ENCODE data around the gene SCYL1.
"Not testable (repeated sequence)": the region's sequence is repeated elsewhere in the genome, so short reads cannot be mapped to it uniquely, and the experiment has no call there.

The SCYL1 gene

DNA sequence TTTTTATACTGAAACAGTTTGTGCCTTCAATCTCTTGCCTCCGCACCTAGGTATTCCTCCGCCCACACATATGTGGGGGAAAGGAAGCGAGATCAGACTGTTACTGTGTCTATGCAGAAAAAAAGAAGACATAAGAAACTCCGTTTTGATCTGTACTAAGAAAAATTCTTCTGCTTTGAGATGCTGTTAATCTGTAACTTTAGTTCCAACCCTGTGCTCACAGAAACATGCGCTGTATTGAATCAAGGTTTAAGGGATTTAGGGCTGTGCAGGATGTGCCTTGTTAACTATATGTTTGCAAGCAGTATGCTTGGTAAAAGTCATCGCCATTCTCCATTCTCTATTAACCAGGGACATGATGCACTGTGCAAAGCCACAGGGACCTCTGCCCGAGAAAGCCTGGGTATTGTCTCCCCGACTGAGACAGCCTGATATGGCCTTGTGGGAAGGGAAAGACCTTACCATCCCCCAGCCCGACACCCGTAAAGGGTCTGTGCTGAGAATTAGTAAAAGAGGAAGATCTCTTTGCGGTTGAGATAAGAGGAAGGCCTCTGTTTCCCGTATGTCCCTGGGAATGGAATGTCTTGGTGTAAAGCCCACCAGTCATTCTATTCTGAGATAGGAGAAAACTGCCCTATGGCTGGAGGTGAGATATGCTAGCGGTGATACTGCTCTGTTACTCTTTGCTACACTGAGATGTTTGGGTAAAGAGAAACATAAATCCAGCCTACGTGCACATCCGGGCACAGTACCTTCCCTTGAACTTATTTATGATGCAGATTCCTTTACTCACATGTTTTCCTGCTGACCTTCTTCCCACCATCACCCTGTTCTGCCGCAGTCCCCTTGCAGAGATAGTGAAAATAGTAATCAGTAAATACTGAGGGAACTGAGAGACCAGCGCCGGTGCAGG, 1.9 kb upstream of the SCYL1 start:
- peaks cover 28% of the 10 kb centered on the region for H3K4me1 ChIP-seq (ENCODE audit: insufficient read depth, low read length, severe bottlenecking)
- H3K4me2 ChIP-seq (ENCODE audit: low read length) = peak overlapping the region; percentile 5; the same call in 1 of the 2 replicates
- H3K4me3 ChIP-seq (ENCODE audit: low read depth, low read length, poor library complexity, severe bottlenecking); H3K27me3 ChIP-seq (ENCODE audit: insufficient read depth, low read length); H3K9ac ChIP-seq (ENCODE audit: low read length); H3K79me2 ChIP-seq (ENCODE audit: insufficient read depth, low read length); H3K27ac ChIP-seq (ENCODE audit: low read depth, low read length, poor library complexity, severe bottlenecking); H4K20me1 ChIP-seq (ENCODE audit: insufficient read depth, low read length); H3K9me3 ChIP-seq (ENCODE audit: low read length); H3F3A ChIP-seq (ENCODE audit: insufficient read depth, low read length); H3K9me2 ChIP-seq (ENCODE audit: low read depth, low read length); H3K36me3 ChIP-seq (ENCODE audit: insufficient read depth, low read length); H2AFZ ChIP-seq (ENCODE audit: low read length): not testable (repeated sequence)

DNA sequence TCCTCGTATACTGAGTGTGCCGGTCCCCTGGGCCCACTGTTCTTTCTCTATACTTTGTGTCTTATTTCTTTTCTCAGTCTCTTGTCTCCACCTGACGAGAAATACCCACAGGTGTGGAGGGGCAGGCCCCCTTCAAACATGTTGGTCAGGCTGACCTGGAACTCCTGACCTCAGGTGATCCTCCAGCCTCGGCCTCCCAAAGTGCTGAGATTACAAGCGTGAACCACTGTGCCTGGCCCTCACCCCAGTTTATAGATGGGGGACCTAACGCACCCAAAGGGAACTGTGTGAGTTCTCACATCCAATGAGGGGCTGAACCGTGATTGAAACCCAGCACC, 1.3 kb upstream of the SCYL1 start:
- not testable (repeated sequence) for H3K9ac ChIP-seq (ENCODE audit: low read length); H3F3A ChIP-seq (ENCODE audit: insufficient read depth, low read length); H3K27me3 ChIP-seq (ENCODE audit: insufficient read depth, low read length); H2AFZ ChIP-seq (ENCODE audit: low read length); H3K79me2 ChIP-seq (ENCODE audit: insufficient read depth, low read length); H3K4me3 ChIP-seq (ENCODE audit: low read depth, low read length, poor library complexity, severe bottlenecking); H3K27ac ChIP-seq (ENCODE audit: low read depth, low read length, poor library complexity, severe bottlenecking); H3K36me3 ChIP-seq (ENCODE audit: insufficient read depth, low read length); H3K9me3 ChIP-seq (ENCODE audit: low read length); H3K9me2 ChIP-seq (ENCODE audit: low read depth, low read length); H4K20me1 ChIP-seq (ENCODE audit: insufficient read depth, low read length)
- Histone ChIP-seq H3K4me1 (ENCODE audit: insufficient read depth, low read length, severe bottlenecking) (peaks cover 28% of the 10 kb centered on the region), H3K4me2 (ENCODE audit: low read length) (peak overlapping the region; percentile 5; the same call in 1 of the 2 replicates)

DNA sequence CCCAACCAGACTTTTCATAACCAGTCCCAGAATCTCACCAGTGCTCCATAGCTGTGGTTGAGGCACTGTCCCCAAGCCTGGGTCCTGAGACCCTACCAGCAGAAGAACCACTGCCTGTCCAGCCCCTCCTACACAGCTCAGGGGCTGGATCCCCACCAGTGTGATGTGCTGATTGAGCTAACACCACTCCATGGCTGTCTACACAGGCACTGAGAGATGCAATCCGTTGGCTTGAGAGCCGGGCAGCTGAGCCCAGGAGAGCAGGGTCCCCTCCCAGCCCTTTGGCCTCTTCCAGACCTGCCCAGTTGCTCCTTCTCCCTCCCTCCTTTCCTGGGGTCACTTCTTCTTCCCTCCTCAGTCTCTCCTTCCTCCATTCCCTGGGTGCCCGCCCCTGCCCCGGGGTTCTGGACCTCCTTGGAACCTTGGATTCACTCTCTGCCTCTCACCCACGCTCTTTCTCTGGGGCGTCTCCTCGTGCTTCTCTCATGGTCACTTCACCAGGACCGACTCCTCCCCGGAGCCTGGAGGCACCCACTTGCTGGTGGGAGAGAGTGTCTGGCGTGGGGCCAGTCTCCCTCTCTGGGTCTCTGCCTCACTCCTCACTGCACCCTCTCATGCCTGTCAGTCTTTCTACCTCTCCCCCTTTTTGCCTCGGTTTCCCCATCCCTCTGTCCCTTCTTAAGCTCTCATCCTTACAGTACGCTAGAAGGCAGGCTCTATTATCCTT, 706 bp upstream of the SCYL1 start:
- Histone ChIP-seq H2AFZ (ENCODE audit: low read length) (no peak overlapping the region), H3K4me3 (ENCODE audit: low read depth, low read length, poor library complexity, severe bottlenecking) (peak overlapping the region; percentile 51), H3K27me3 (ENCODE audit: insufficient read depth, low read length) (0 out of 2 replicates have a peak, but pooled peaks cover 6% of the 10 kb centered on the region), H3F3A (ENCODE audit: insufficient read depth, low read length) (no peaks in the 10 kb centered on the region), H3K79me2 (ENCODE audit: insufficient read depth, low read length) (no peaks in the 10 kb centered on the region), H3K9me3 (ENCODE audit: low read length) (no peaks in the 10 kb centered on the region), H4K20me1 (ENCODE audit: insufficient read depth, low read length) (no peaks in the 10 kb centered on the region), H3K4me1 (ENCODE audit: insufficient read depth, low read length, severe bottlenecking) (peaks cover 28% of the 10 kb centered on the region), H3K36me3 (ENCODE audit: insufficient read depth, low read length) (peaks cover 6% of the 10 kb centered on the region), H3K27ac (ENCODE audit: low read depth, low read length, poor library complexity, severe bottlenecking) (no peak overlapping the region), H3K9me2 (ENCODE audit: low read depth, low read length) (no peaks in the 10 kb centered on the region), H3K4me2 (ENCODE audit: low read length) (peak overlapping the region; percentile 67), H3K9ac (ENCODE audit: low read length) (peak overlapping the region; percentile 43; the same call in 1 of the 2 replicates)
- TF ChIP-seq CTCF (IDR thresholded peaks at IDR 0.05; ENCODE audit: low read length) (no peak), EZH2 (IDR thresholded peaks at IDR 0.05; ENCODE audit: borderline replicate concordance, low read length) (no peak)
